Central memory CD8-positive, alpha-beta T cell (primary cell): Measurements from ENCODE around the gene CACNB4.
"Not testable (repeated sequence)": the region's sequence is repeated elsewhere in the genome, so short reads cannot be mapped to it uniquely, and the experiment has no call there.

Experiments used
- ATAC-seq: fragments of 150-1000 bp; cut with Tn5 transposase; replicated peaks from 2 replicates; pipeline ENCODE4 v1.10.0; 2022; ENCODE audit warnings: mild to moderate bottlenecking, moderate FRiP score, moderate number of reproducible peaks; ENCODE audit not compliant: poor library complexity, severe bottlenecking; ENCODE audit errors: extremely low read depth
- DNase-seq, 2 donors: peaks; one replicate each; pipeline ENCODE4 v3.0.0; 2021; ENCODE audit warnings: low spot score in 2 of 2
- H3K27ac Mint-ChIP-seq: one replicate; pipeline ENCODE4 v1.8.0; 2022; ENCODE audit warnings: low read depth, mild to moderate bottlenecking, moderate library complexity, mixed read lengths
- H3K27me3 Mint-ChIP-seq: one replicate; pipeline ENCODE4 v1.8.0; 2022; ENCODE audit warnings: mixed read lengths
- H3K36me3 Mint-ChIP-seq: one replicate; pipeline ENCODE4 v1.8.0; 2022; ENCODE audit warnings: mild to moderate bottlenecking, moderate library complexity, mixed read lengths; ENCODE audit not compliant: insufficient read depth
- H3K4me1 Mint-ChIP-seq: one replicate; pipeline ENCODE4 v1.8.0; 2022; ENCODE audit warnings: mixed read lengths
- H3K4me3 Mint-ChIP-seq: one replicate; pipeline ENCODE4 v1.8.0; 2022; ENCODE audit warnings: mild to moderate bottlenecking, moderate library complexity, mixed read lengths
- H3K9me3 Mint-ChIP-seq: one replicate; pipeline ENCODE4 v1.8.0; 2022; ENCODE audit warnings: mixed read lengths

Gene CACNB4

GRCh38 chr2:152024477-152024876, 74.4 kb downstream of the CACNB4 start:
- Mint-ChIP-seq H3K27ac (no peak overlapping the region), H3K36me3 (peaks cover 2% of the 10 kb centered on the region), H3K27me3 (peaks cover 31% of the 10 kb centered on the region), H3K4me3 (no peak overlapping the region), H3K9me3 (no peaks in the 10 kb centered on the region), H3K4me1 (peaks cover 11% of the 10 kb centered on the region)
- ATAC-seq (no peak), DNase-seq (no peak)

- Mint-ChIP-seq H3K9me3 (no peaks in the 10 kb centered on the region), H3K4me1 (peaks cover 11% of the 10 kb centered on the region), H3K36me3 (peaks cover 2% of the 10 kb centered on the region), H3K27ac (no peak overlapping the region), H3K4me3 (no peak overlapping the region), H3K27me3 (peaks cover 33% of the 10 kb centered on the region)
- no peak for ATAC-seq
- DNase-seq = no peak
Measured at GRCh38 chr2:152022090-152022489, 76.8 kb downstream of the CACNB4 start.

DNA sequence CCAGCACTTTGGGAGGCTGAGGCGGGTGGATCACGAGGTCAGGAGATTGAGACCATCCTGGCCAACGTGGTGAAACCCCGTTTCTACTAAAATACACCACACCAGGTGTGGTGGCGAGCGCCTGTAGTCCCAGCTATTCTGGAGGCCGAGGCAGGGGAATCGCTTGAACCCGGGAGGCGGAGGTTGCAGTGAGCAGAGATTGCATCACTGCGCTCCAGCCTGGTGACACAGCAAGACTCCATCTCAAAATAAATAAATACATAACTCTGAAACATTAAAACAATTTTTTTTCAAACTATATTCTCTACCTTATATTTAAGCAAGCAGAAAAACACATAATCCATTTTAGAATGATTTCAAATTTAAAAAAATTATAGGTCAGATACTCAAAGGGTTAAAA, 77.8 kb downstream of the CACNB4 start:
- H3K36me3 Mint-ChIP-seq, H3K27ac Mint-ChIP-seq, H3K9me3 Mint-ChIP-seq, H3K4me1 Mint-ChIP-seq, H3K4me3 Mint-ChIP-seq, ATAC-seq, DNase-seq: not testable (repeated sequence)
- H3K27me3 Mint-ChIP-seq = peaks cover 33% of the 10 kb centered on the region

DNA sequence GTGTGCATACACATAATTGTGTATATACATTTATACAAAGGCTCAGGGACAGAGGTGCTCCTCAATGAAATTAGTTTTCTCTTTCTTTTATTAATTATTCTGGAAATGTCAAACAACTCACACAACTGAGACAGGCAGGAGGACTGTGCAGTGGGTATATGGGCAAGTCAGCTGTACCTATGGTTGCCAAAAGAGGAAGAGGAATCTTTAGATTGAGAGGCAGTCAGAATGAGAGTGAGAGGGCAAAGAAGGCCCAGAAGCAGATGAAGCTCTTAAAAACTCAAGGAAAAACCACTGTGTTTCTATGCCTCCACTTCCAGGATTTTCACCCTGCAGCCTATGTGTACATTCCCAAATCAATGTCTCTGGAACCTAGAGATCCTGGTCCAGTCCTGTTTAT, 79.1 kb downstream of the CACNB4 start:
- ATAC-seq = no peak
- Mint-ChIP-seq H3K27ac (no peak overlapping the region), H3K4me3 (no peak overlapping the region), H3K4me1 (no peaks in the 10 kb centered on the region), H3K27me3 (peaks cover 33% of the 10 kb centered on the region), H3K9me3 (no peaks in the 10 kb centered on the region), H3K36me3 (peaks cover 2% of the 10 kb centered on the region)
- no peak for DNase-seq

GRCh38 chr2:152016181-152017120, 82.4 kb downstream of the CACNB4 start:
- Mint-ChIP-seq H3K9me3 (no peaks in the 10 kb centered on the region), H3K27ac (no peak overlapping the region), H3K4me3 (no peak overlapping the region), H3K36me3 (no peaks in the 10 kb centered on the region), H3K4me1 (no peaks in the 10 kb centered on the region), H3K27me3 (peaks cover 33% of the 10 kb centered on the region)
- DNase-seq (no peak), ATAC-seq (no peak)

DNA sequence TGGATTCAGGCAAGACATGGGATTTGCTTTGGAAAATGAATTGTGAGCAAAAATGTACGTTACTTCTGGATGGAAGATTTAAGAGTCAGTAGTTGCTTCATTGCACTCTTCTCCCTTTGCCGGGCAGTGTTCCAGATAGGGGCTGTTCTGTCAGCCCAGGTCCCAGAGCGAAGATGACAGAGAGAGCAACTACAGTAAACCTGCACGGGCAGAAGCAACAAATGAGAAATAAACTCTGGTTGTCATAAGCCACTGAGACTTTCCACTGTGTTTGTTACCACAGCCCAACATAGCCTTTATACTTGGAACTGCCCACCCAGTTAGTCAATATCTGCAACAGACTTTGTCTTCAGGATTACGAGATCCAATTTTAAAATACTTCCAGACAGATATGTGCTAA, 83.3 kb downstream of the CACNB4 start:
- no peak for ATAC-seq
- no peak overlapping the region for H3K27ac Mint-ChIP-seq
- no peaks in the 10 kb centered on the region for H3K4me1 Mint-ChIP-seq
- no peaks in the 10 kb centered on the region for H3K9me3 Mint-ChIP-seq
- no peak for DNase-seq
- peaks cover 38% of the 10 kb centered on the region for H3K27me3 Mint-ChIP-seq
- no peak overlapping the region for H3K4me3 Mint-ChIP-seq
- H3K36me3 Mint-ChIP-seq = no peaks in the 10 kb centered on the region

DNA sequence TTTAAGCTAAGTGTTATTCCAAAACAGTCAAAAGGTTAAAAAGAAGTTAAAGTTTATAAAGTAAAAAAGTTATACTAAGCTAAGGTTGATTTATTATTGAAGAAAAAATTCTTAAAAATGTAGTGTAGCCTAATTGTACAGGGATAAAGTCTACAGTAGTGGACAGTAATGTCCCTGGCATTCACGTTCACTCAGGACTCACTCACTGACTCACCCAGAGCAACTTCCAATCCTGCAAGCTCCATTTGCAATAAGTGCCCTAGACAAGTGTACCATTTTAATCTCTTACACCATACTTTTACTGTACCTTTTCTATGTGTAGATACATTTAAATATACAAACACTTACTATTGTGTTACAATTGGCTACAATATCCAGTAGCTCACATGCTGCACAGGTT, 86.1 kb downstream of the CACNB4 start:
- Mint-ChIP-seq H3K27me3 (peaks cover 44% of the 10 kb centered on the region), H3K4me3 (no peak overlapping the region), H3K36me3 (no peaks in the 10 kb centered on the region), H3K27ac (no peak overlapping the region), H3K4me1 (no peaks in the 10 kb centered on the region), H3K9me3 (no peaks in the 10 kb centered on the region)
- ATAC-seq (no peak), DNase-seq (no peak)

DNA sequence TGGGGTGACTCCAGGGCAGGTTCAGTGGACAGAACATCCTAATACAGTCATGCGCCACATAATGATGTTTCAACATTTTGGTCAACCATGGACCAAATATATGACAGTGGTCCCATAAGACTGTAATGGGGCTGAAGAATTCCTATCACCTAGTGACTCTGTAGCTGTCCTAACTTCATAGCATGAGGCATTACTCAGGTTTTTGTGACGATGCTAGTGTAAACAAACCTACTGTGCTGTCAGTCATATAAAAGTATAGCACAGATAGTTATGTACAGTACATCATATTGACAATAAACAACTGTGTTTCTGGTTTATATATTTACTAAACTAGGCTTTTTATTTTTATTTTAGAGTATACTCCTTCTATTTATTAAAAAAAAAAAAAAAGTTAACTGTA, 87.1 kb downstream of the CACNB4 start:
- no peak overlapping the region for H3K4me3 Mint-ChIP-seq
- ATAC-seq (no peak), DNase-seq (no peak)
- H3K27me3 Mint-ChIP-seq = peaks cover 44% of the 10 kb centered on the region
- no peaks in the 10 kb centered on the region for H3K36me3 Mint-ChIP-seq
- no peaks in the 10 kb centered on the region for H3K4me1 Mint-ChIP-seq
- H3K9me3 Mint-ChIP-seq = no peaks in the 10 kb centered on the region
- H3K27ac Mint-ChIP-seq = no peak overlapping the region

- no peak for ATAC-seq
- peaks cover 18% of the 10 kb centered on the region for H3K27me3 Mint-ChIP-seq
Measured at GRCh38 chr2:152005607-152006006, 93.2 kb downstream of the CACNB4 start.

DNA sequence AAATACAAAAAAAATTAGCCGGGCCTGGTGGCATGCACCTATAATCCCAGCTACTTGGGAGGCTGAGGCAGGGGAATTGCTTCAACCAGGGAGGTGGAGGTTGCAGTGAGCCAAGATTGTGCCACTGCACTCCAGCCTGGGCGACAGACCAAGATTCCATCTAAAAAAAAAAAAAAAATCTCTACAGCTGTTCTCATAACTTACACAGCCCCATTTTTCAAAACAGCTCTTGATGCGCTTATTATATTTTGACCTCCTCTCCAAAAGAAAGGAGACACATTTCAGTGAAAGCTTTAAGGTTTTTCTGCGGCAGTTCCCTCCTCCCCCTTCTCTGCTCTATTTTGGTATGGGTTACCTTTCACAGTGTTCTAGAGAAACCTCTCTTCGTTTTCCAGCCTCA, 95.6 kb downstream of the CACNB4 start:
- not testable (repeated sequence) for H3K27ac Mint-ChIP-seq, H3K27me3 Mint-ChIP-seq, DNase-seq, ATAC-seq, H3K4me3 Mint-ChIP-seq, H3K36me3 Mint-ChIP-seq, H3K9me3 Mint-ChIP-seq, H3K4me1 Mint-ChIP-seq

More at GRCh38 chr2:152005607-152006006, 93.2 kb downstream of the CACNB4 start:
- H3K4me1 Mint-ChIP-seq = peaks cover 9% of the 10 kb centered on the region
- no peaks in the 10 kb centered on the region for H3K36me3 Mint-ChIP-seq
- no peaks in the 10 kb centered on the region for H3K9me3 Mint-ChIP-seq
- no peak for DNase-seq
- no peak overlapping the region for H3K4me3 Mint-ChIP-seq
- H3K27ac Mint-ChIP-seq = no peak overlapping the region

DNA sequence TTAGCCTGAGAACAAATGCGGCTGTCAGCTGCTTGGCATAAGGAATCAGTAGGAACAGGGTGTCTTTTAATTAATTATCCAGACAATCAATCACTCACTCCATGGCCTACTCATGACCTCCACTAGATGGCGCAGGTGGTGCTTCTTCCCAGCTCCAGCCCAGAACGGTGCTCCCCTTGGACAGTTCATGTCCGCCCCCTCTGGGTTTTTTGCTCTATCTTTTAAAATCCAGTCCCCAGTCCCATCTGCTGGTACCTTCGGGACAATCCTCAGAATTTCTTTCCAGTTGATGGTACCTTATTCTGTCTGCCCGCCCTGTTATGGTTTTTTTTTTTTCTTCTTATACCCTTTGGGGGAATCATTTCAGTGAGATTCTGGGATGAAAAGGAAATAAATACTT, 99.8 kb downstream of the CACNB4 start:
- no peak for ATAC-seq
- Mint-ChIP-seq H3K27ac (no peak overlapping the region), H3K4me3 (no peak overlapping the region), H3K36me3 (peaks cover 3% of the 10 kb centered on the region), H3K27me3 (no peaks in the 10 kb centered on the region), H3K9me3 (no peaks in the 10 kb centered on the region), H3K4me1 (peaks cover 1% of the 10 kb centered on the region)
- no peak for DNase-seq

- H3K9me3 Mint-ChIP-seq = no peaks in the 10 kb centered on the region
- no peak overlapping the region for H3K27ac Mint-ChIP-seq
- no peaks in the 10 kb centered on the region for H3K4me1 Mint-ChIP-seq
- peaks cover 8% of the 10 kb centered on the region for H3K27me3 Mint-ChIP-seq
- H3K36me3 Mint-ChIP-seq = peaks cover 3% of the 10 kb centered on the region
- no peak overlapping the region for H3K4me3 Mint-ChIP-seq
- ATAC-seq = no peak
- no peak for DNase-seq
Measured at GRCh38 chr2:151996243-151997003, 102.4 kb downstream of the CACNB4 start.

GRCh38 chr2:151995161-151995557, 103.7 kb downstream of the CACNB4 start:
- no peak for ATAC-seq
- Mint-ChIP-seq H3K4me3 (no peak overlapping the region), H3K36me3 (no peaks in the 10 kb centered on the region), H3K27me3 (peaks cover 8% of the 10 kb centered on the region), H3K27ac (no peak overlapping the region), H3K9me3 (no peaks in the 10 kb centered on the region), H3K4me1 (no peaks in the 10 kb centered on the region)
- DNase-seq = no peak
